GM21576 (cell line): Measurements from ENCODE around the gene LRFN5.

ENCODE experiments used
- ATAC-seq: cut with Tn5 transposase; IDR thresholded peaks from one replicate; pipeline ENCODE4 v1.9.1; 2021; ENCODE audit warnings: mild to moderate bottlenecking, moderate library complexity; ENCODE audit not compliant: unreplicated experiment

LRFN5 gene

GRCh38 chr14:41766772-41767171, 160.1 kb downstream of the LRFN5 start:
- ATAC-seq: no peak

- no peak for ATAC-seq
Measured at GRCh38 chr14:41773536-41774279, 167.0 kb downstream of the LRFN5 start.

GRCh38 chr14:41782511-41782910, 175.8 kb downstream of the LRFN5 start:
- ATAC-seq: no peak

DNA sequence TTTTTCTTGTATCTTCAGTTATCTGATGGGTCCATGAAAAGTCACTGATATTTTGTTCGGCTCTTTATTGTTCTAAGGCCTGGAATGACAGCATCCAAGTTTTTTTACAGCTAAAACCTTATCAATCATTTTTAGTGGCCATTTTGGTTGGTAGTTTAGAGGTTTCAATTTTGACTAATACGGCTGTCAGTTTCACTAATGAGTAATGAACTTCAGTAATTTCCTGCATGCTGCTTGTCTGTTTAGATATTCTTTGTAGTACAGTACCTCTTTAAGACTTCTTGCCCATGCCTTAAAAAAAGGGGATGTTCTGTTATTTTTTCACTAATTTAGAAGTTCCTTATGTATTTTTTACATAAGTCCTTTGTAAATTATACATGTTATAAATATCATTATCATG, 176.7 kb downstream of the LRFN5 start:
- ATAC-seq: no peak

DNA sequence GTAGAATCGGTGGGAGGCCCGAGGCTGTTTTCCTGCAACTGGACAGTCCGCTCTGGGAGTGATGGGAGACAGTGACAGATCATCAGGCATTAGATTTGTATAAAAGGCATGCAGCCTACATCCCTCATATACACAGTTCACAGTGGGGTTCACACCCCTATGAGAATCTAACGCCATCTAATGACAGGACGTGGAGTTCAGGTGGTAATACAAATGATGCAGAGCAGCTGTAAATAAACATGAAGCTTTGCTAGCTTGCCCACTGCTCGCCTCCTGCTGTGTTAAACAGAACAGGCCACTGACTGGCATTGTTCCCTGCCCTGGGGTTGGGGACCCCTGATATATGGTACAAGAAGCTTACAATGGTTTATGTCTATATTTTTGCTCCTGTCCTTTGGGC, 179.0 kb downstream of the LRFN5 start:
- no peak for ATAC-seq

DNA sequence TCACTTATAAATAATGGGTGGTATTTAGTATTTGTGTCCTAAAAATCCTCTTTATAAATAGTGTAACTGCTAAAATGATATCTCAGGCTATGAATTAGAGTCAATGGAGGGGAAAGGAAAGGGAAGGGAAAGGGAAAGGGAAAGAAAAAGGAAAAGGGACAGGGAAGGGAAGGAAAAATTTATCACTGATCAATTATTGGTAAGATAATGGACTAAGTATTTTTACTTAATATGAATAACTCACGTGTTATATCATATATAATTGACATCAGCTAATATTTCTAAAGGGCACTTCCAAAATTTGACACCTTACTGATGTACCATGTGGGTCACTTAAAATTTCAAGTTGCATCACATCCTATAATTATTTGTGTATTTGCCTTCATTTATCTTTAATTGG, 193.1 kb downstream of the LRFN5 start:
- ATAC-seq: no peak

DNA sequence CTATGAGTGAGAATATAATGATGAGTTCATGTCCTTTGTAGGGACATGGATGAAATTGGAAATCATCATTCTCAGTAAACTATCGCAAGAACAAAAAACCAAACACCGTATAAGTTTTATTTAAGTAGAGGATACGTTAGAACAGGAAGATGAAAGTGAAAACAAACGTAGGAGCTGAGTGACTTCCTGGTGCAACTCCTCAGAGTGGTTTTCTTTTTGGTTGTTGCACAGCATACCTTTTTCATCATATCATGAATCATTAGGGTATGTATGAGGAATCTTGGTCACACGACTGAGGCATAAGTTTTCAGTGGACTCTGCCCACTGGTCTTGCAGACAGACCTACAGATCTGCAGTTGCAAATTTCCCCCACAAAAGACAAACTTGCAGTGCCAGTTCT, 199.0 kb downstream of the LRFN5 start:
- no peak for ATAC-seq

- ATAC-seq: no peak
Measured at GRCh38 chr14:41806366-41806975, 199.8 kb downstream of the LRFN5 start.

- ATAC-seq: no peak
Measured at GRCh38 chr14:41810362-41810761, 203.7 kb downstream of the LRFN5 start.

GRCh38 chr14:41817626-41818025, 210.9 kb downstream of the LRFN5 start:
- no peak for ATAC-seq

- no peak for ATAC-seq
Measured at GRCh38 chr14:41824441-41824840, 217.8 kb downstream of the LRFN5 start.

- no peak for ATAC-seq
Measured at GRCh38 chr14:41825622-41826021, 218.9 kb downstream of the LRFN5 start.

DNA sequence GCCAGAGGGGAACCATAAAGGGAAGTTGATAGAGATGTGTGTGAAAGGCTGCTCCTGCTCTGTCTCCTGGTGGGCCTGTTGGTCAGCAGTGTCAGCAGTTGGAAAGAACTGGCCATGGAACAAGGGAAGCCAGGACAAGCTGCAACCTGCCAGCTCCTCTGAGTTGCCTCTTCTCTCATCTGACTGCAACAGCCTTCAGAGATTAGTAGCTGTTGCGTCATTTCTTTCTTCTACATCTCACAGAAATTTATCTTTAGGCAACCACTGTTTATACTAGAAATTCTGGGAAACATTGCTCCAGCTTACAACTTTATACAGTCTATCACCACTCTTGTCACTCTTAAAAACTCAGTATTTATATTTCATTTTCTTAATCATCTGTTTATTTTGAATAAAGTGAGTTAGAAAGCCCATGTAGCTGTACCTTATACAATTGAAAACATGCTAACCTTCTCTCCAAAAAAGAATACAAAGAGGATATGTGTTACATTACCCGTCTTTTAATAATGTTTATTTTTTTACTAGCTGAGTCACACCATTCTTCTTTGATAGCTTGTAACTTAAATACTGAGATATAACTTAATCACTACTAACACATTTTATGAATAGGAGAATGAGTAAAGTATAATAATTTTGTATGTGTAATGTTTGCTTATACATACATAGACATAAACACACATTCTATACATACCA, 224.2 kb downstream of the LRFN5 start:
- no peak for ATAC-seq

GRCh38 chr14:41839661-41840060, 233.0 kb downstream of the LRFN5 start:
- no peak for ATAC-seq

- ATAC-seq: no peak
Measured at GRCh38 chr14:41859336-41859735, 252.7 kb downstream of the LRFN5 start.

GRCh38 chr14:41860586-41860985, 253.9 kb downstream of the LRFN5 start:
- no peak for ATAC-seq

DNA sequence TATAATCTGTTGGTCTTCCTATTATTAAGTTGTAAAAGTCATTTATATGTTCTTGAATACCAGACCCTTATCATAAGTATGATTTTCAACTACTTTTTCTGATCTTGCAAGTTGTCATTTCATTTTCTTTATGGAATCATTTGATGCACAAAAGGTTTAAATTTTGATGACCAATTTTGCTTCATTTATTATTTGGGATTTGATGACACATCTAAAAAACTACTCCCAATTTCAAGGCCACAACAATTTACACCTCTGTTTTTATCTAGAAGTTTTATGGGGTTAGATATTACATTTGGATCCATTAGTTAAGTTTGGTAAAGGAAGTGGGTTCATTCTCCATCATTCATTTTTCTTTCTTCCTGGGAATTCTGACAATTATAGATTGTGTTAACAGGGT, 259.2 kb downstream of the LRFN5 start:
- no peak for ATAC-seq

- no peak for ATAC-seq
Measured at GRCh38 chr14:41868396-41868795, 261.7 kb downstream of the LRFN5 start.

GRCh38 chr14:41872931-41873685, 266.4 kb downstream of the LRFN5 start:
- no peak for ATAC-seq

DNA sequence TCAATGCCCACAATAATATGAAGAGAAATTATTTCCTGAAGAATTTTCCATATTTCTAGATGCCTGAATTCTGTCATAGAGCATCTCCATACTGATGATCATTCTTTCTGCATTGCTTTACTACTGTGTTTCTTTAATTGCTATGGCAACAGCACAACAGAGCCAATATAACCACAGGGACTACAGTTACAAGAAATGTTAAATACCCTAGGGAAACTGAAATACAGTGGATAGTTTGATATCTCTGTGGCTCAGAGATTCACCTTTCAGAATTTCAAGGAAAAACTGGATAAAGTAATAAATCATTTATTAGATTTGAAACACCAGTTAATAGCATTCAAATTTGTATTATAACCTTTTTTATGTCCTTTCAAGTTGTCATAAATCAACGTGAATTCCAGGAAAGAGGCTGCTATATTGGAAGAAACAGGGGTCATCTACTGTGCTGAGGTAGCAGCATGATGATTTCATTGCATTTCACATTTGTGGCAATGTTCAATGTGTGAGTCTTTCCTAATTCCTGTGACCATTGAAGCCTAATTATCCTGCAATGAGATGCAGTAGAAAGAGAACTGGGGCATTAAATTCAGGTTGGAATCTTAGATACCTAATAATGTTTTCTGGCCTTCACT, 267.1 kb downstream of the LRFN5 start:
- no peak for ATAC-seq

GRCh38 chr14:41875116-41875515, 268.4 kb downstream of the LRFN5 start:
- no peak for ATAC-seq
